Stomach (tissue), 9 donors: ENCODE data around the gene PHF1. TPM values are rescaled to one million over a fixed set of nuclear protein-coding genes. Genes with fewer than 3 reads are reported as not detected.

Experiments used
- DNase-seq, 2 donors: peaks; one replicate each; pipeline versions ENCODE4 v3.0.0 to v3.0.0-alpha.2; 2013 to 2019
- H3K27ac ChIP-seq, 5 donors: fragments of 200-600 bp in 4 of 5; sonication (generic) in 4 of 5; one replicate each; pipeline ENCODE4 v1.5.1; 2013 to 2019; ENCODE audit warnings: mild to moderate bottlenecking in 1 of 5, moderate library complexity in 1 of 5
- H3K27me3 ChIP-seq, 3 donors: fragments of 200-600 bp; sonication (generic); one replicate each; pipeline ENCODE4 v1.5.1; 2017 to 2019; ENCODE audit warnings: mixed run types in 1 of 3
- H3K36me3 ChIP-seq, 4 donors: fragments of 200-600 bp; sonication (generic); 1 replicate in 3 of 4; 2 replicates in 1 of 4; pipeline ENCODE4 v1.5.1; 2016 to 2019
- H3K4me1 ChIP-seq, 4 donors: fragments of 200-600 bp; sonication (generic); one replicate each; pipeline ENCODE4 v1.5.1; 2016 to 2019
- H3K4me3 ChIP-seq, 4 donors: fragments of 200-600 bp; sonication (generic) in 3 of 4; one replicate each; pipeline ENCODE4 v1.5.1; 2016 to 2019; ENCODE audit warnings: mild to moderate bottlenecking in 1 of 4
- H3K9me3 ChIP-seq, 4 donors: fragments of 200-600 bp; sonication (generic); one replicate each; pipeline ENCODE4 v1.5.1; 2016 to 2019
- EP300 ChIP-seq: sonication (generic); formaldehyde crosslinking; IDR thresholded peaks from one replicate; pipeline ENCODE4 v1.6.1; 2017; ENCODE audit warnings: antibody characterized with exemption
- POLR2A ChIP-seq, 4 donors: fragments of 450-650 bp; IDR thresholded peaks; one replicate each; pipeline ENCODE4 v1.6.1; 2016; ENCODE audit warnings: antibody characterized with exemption in 4 of 4, control low read depth in 2 of 4, mild to moderate bottlenecking in 1 of 4, moderate library complexity in 1 of 4
- POLR2AphosphoS5 ChIP-seq, 3 donors: sonication (generic); formaldehyde crosslinking; IDR thresholded peaks; one replicate each; pipeline ENCODE4 v1.6.1; 2016; ENCODE audit warnings: antibody characterized with exemption in 3 of 3
- WGBS, 5 donors: extraction: QIAGEN DNeasy Blood & Tissue Kit in 3 of 5; methylation state at CpG; one replicate each; pipeline versions ENCODE4 v1.1.5 to v1.1.7; 2013 to 2018; 5-methylcytosine and 5-hydroxymethylcytosine counted together
- intact Hi-C: fragments of 100-400 bp; cut with DNase I; formaldehyde crosslinking; loops from one replicate; pipeline ENCODE4 v1.15.1; 2023; ENCODE audit warnings: low total_unique reads
- polyA plus RNA-seq, 3 donors: library from polyadenylated mRNA; stranded (reverse); fragments of 200-250 nt; gene quantifications; one replicate each; pipeline ENCODE4 v1.2.3, GENCODE V29; 2013
- total RNA-seq, 5 donors: library from RNA; depleted of rRNA; stranded (reverse); fragments of >200 nt; gene quantifications; one replicate each; pipeline versions ENCODE4 v1.1.0 to v1.2.3, GENCODE V29; 2014 to 2016
- TF ChIP-seq, protein P1 (sequence below), 7 experiments: fragments of 450-650 bp in 4 of 7; fragments of 200-600 bp in 3 of 7; sonication (generic) in 3 of 7; IDR thresholded peaks; one replicate each; pipeline ENCODE4 v1.5.1; 2016 to 2019; ENCODE audit warnings: antibody characterized with exemption in 7 of 7, control low read depth in 2 of 7, mild to moderate bottlenecking in 1 of 7
- donor health status: healthy with polysubstance abuse.
- donor health status: Bipolar disorder and iron deficiency.
- donor health status: healthy.

Gene PHF1
- total and polyA plus RNA-seq, 8 donors: 22.0 to 125 (median 69.4) TPM

DNA sequence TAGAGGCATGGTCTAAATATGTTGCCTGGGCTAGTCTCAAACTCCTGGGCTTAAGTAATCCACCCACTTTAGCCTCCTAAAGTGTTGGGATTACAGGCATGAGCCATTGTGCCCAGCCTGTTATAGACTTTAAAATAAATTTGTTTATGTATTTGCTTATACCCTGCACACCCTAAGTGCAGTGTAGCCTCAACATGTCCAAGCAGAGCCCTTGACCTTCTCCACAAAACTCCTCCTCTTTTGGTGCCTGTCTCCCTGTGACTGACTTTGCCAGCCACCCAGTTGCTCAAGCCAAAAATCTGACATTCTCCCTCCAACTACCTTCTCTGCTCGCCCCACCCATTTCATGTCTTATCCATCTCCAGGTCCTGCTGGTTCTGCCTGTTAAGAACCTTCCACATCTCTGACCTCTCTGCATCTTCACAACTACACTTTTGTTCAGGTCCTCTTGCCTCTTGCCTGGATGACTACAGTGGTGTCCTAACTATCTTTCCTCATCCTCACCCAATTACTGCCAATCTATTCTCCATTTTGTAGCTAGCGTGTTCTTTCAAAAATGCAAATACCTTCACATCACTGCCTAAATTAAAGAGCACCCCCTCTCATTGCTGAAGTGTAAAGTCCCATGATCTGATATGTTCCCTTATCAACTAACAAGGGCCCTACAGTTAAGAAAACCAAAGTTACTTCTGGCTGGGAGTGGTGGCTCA, 30.4 kb upstream of the PHF1 start:
- Histone ChIP-seq H3K9me3 (no peaks in the 10 kb centered on the region), H3K27ac (no peak overlapping the region), H3K4me1 (peaks cover 4 to 16% (median 9%) of the 10 kb centered on the region in 4 donors), H3K36me3 (no peaks in the 10 kb centered on the region), H3K27me3 (no peaks in the 10 kb centered on the region), H3K4me3 (no peak overlapping the region)
- intact Hi-C loops: no loop called here
- TF ChIP-seq POLR2A (IDR thresholded peaks at IDR 0.05) (no peak), EP300 (no peak), POLR2AphosphoS5 (IDR thresholded peaks at IDR 0.05) (no peak)
- TF ChIP-seq, protein P1, sequence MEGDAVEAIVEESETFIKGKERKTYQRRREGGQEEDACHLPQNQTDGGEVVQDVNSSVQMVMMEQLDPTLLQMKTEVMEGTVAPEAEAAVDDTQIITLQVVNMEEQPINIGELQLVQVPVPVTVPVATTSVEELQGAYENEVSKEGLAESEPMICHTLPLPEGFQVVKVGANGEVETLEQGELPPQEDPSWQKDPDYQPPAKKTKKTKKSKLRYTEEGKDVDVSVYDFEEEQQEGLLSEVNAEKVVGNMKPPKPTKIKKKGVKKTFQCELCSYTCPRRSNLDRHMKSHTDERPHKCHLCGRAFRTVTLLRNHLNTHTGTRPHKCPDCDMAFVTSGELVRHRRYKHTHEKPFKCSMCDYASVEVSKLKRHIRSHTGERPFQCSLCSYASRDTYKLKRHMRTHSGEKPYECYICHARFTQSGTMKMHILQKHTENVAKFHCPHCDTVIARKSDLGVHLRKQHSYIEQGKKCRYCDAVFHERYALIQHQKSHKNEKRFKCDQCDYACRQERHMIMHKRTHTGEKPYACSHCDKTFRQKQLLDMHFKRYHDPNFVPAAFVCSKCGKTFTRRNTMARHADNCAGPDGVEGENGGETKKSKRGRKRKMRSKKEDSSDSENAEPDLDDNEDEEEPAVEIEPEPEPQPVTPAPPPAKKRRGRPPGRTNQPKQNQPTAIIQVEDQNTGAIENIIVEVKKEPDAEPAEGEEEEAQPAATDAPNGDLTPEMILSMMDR (IDR thresholded peaks at IDR 0.05): no peak
- no peak for DNase-seq
- WGBS, 5 donors: 81 to 91% (median 89%) methylated on average over 2 of the region's 2 CpGs

DNA sequence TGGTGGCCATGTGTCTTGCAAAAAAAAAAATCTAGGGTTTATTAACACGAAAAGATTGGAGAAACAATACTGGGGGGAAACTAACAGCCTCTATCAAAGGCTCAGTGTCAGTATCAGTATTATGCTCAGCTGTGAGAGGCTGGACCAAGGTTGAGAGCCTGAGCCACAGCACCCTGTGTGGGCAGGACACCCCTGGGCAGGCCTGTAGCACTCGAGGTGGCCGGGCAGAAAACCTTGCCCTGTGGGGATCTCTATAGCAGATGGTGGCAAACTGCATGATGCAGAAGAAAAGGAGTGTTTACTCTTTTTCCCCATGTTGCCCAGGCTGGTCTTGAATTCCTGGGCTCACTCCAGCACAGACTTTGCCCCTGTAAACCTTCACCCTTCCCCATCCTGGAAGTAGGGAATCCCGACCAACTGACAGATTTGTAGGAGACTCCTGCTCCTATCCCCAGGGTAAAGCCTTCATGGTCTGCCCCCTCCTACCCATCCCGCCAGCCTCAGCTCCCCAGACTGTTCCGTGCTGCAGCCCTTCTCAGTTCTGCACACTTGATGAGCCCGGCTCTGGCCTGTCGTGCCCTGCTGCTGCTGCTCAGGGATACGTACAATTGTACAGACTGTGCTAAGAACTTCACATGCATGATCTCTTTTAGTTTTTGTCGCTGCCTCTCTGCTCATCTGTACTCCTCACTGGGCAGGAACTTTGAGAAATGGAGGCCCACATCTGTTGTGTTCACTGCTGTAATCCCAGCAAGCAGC, 27.2 kb upstream of the PHF1 start:
- no peak overlapping the region for H3K27ac ChIP-seq
- H3K36me3 ChIP-seq: no peaks in the 10 kb centered on the region
- peaks cover 0 to 9% (median 0%) of the 10 kb centered on the region in 4 donors for H3K4me1 ChIP-seq
- TF ChIP-seq POLR2A (IDR thresholded peaks at IDR 0.05) (no peak), POLR2AphosphoS5 (IDR thresholded peaks at IDR 0.05) (no peak), EP300 (no peak)
- TF ChIP-seq, protein P1 (IDR thresholded peaks at IDR 0.05): no peak
- H3K9me3 ChIP-seq: no peaks in the 10 kb centered on the region
- H3K4me3 ChIP-seq: no peak overlapping the region
- WGBS, 5 donors: 67 to 76% (median 73%) methylated on average over 9 to 10 of the region's 10 CpGs
- no peaks in the 10 kb centered on the region for H3K27me3 ChIP-seq
- no peak for DNase-seq
- intact Hi-C loops: no loop called here

DNA sequence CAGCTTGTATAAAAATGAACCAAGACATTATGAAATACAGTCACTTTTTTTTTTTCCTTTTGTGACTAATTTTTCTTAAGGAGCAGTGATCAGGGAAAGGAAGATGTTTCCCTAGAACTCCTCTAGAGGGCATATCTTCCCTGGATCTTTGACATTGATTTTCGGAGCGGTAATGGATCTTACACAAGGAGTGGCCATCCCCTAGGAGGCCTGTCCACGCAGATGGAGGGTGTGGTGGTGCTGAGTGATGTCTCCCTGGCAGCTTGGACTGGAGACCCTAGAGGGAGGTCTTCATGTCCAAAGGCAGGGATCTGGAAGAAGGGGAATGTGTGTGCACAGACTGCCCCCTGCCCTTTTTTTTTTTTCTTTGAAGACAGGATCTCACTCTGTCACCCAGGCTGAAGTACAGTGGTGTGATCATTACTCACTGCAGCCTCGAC, 26.2 kb upstream of the PHF1 start:
- peak in 1 of 2 donors; percentile 19 for DNase-seq
- TF ChIP-seq EP300 (no peak), POLR2AphosphoS5 (IDR thresholded peaks at IDR 0.05) (no peak), POLR2A (IDR thresholded peaks at IDR 0.05) (no peak)
- TF ChIP-seq, protein P1 (IDR thresholded peaks at IDR 0.05): no peak
- Histone ChIP-seq H3K9me3 (no peaks in the 10 kb centered on the region), H3K27ac (no peak overlapping the region), H3K27me3 (no peaks in the 10 kb centered on the region), H3K4me3 (no peak overlapping the region), H3K4me1 (peaks cover 0 to 9% (median 0%) of the 10 kb centered on the region in 4 donors), H3K36me3 (no peaks in the 10 kb centered on the region)
- WGBS, 5 donors: 28 to 39% (median 31%) methylated on average over 4 of the region's 4 CpGs
- intact Hi-C loops: no loop called here

DNA sequence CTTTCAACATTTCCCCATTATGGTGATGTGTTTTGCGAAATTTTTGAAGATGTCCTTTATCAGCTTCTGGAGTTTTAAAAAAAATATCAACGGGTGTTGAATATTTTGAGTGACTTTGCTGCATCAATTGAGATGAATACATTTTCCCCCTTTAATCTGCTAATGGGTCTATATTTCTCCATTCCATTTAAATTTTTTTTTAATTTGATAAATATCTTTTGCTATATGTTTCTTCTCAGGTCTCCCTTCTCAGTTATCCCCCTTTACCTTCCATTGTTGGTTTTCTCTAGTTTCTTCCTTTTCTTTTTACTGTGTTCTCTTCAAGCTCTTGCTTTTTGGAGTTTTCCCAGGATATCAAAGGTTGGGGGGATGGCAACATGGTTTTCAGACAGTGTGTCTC, 20.6 kb upstream of the PHF1 start:
- H3K27ac ChIP-seq: peak overlapping the region in 2 of 5 donors; percentile 91 to 93
- TF ChIP-seq, protein P1 (IDR thresholded peaks at IDR 0.05): no peak
- TF ChIP-seq POLR2AphosphoS5 (IDR thresholded peaks at IDR 0.05) (no peak), POLR2A (IDR thresholded peaks at IDR 0.05) (no peak), EP300 (no peak)
- DNase-seq: no peak
- peaks cover 6 to 31% (median 16%) of the 10 kb centered on the region in 4 donors for H3K4me1 ChIP-seq
- H3K36me3 ChIP-seq: no peaks in the 10 kb centered on the region
- H3K9me3 ChIP-seq: no peaks in the 10 kb centered on the region
- H3K27me3 ChIP-seq: no peaks in the 10 kb centered on the region
- no peak overlapping the region for H3K4me3 ChIP-seq
- WGBS, 5 donors: 86 to 100% (median 88%) methylated on average over 2 of the region's 2 CpGs
- intact Hi-C loops: no loop called here
